Smooth muscle cell (in vitro differentiated cells): Measurements from ENCODE around the gene TUT4. TPM values are rescaled to one million over a fixed set of nuclear protein-coding genes. Genes with fewer than 3 reads are reported as not detected.

Experiments used
- DNase-seq: peaks from one replicate; lab custom pipeline; 2025; ENCODE audit not compliant: unreplicated experiment; lab: John Stamatoyannopoulos, UW
- H2AFZ ChIP-seq: fragments of 200-600 bp; sonication (generic); 2 replicates; pipeline ENCODE4 v1.6.0; 2016; ENCODE audit warnings: antibody characterized with exemption, low read depth, mild to moderate bottlenecking
- H3F3A ChIP-seq: fragments of 200-600 bp; sonication (generic); 2 replicates; pipeline ENCODE4 v1.6.0; 2017; ENCODE audit warnings: antibody characterized with exemption, low read depth
- H3K27ac ChIP-seq: fragments of 200-600 bp; sonication (generic); 2 replicates; pipeline ENCODE4 v1.5.1; 2016; ENCODE audit warnings: low read depth, mild to moderate bottlenecking
- H3K27me3 ChIP-seq: fragments of 200-600 bp; sonication (generic); 2 replicates; pipeline ENCODE4 v1.6.1; 2016; ENCODE audit warnings: low read depth, mild to moderate bottlenecking
- H3K36me3 ChIP-seq: fragments of 200-600 bp; sonication (generic); 2 replicates; pipeline ENCODE4 v1.5.1; 2016; ENCODE audit warnings: low read depth
- H3K4me1 ChIP-seq: fragments of 200-600 bp; sonication (generic); 2 replicates; pipeline ENCODE4 v1.5.1; 2016; ENCODE audit warnings: low read depth
- H3K4me2 ChIP-seq: fragments of 200-600 bp; sonication (generic); 2 replicates; pipeline ENCODE4 v1.6.0; 2016; ENCODE audit warnings: mild to moderate bottlenecking
- H3K4me3 ChIP-seq: fragments of 200-600 bp; sonication (generic); 2 replicates; pipeline ENCODE4 v1.5.1; 2016; ENCODE audit warnings: mild to moderate bottlenecking
- H3K79me2 ChIP-seq: fragments of 200-600 bp; sonication (generic); 2 replicates; pipeline ENCODE4 v1.6.0; 2016; ENCODE audit warnings: low read depth, mild to moderate bottlenecking
- H3K9ac ChIP-seq: fragments of 200-600 bp; sonication (generic); 2 replicates; pipeline ENCODE4 v1.6.0; 2016; ENCODE audit warnings: low read depth
- H3K9me3 ChIP-seq: fragments of 200-600 bp; sonication (generic); replicated peaks from 2 replicates; pipeline ENCODE4 v1.5.1; 2016; ENCODE audit warnings: low read depth
- H4K20me1 ChIP-seq: fragments of 200-600 bp; sonication (generic); 2 replicates; pipeline ENCODE4 v1.6.0; 2016; ENCODE audit warnings: low read depth
- WGBS: methylation state at CpG from one replicate; pipeline ENCODE4 v1.1.7; 2016; ENCODE audit warnings: low lambda C conversion rate; 5-methylcytosine and 5-hydroxymethylcytosine counted together
- polyA plus RNA-seq: library from polyadenylated mRNA; unstranded; fragments of >200 nt; fragmentation: Nextera tagmentation; extraction: Ambion mirVana; gene quantifications from 2 replicates; pipeline ENCODE4 v1.2.1, GENCODE V29; 2016
- total RNA-seq: library from RNA; depleted of rRNA; stranded (reverse); fragments of >200 nt; gene quantifications from 2 replicates; pipeline ENCODE4 v1.2.3, GENCODE V29; 2014
- TF ChIP-seq, protein P1 (sequence below): fragments of 200-600 bp; sonication (generic); IDR thresholded peaks from 2 replicates; pipeline ENCODE4 v1.5.1; 2017; ENCODE audit warnings: borderline replicate concordance, mild to moderate bottlenecking, antibody characterized with exemption; ENCODE audit not compliant: insufficient read depth, poor library complexity, severe bottlenecking

Gene TUT4
- total and polyA plus RNA-seq, 2 experiments from 2014 or later, result 13.9 to 58.3 TPM

DNA sequence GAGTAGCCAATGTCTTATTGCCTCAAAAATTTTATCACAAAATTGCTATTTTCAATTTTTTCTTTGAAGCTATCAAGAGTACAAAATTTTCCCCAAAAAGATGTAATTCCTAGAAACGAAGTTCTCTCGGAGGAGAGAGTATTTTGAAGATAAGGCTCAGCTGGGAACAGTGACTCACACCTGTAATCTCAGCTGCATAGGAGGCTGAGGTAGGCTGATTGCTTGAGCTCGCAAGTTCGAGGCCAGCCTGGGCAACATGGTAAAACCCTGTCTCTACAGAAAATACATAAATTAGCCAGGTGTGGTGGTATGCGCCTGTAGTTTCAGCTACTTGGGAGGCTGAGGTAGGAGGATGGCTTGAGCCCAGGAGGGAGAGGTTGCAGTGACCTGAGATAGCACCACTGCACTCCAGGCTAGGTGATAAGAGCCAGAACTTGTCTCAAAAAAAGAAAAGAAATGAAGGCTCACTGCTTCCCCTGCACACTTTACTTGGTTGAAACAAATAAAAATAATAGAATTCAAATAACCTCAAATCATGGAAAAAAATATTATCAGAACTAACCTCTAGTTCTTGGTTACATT, 22.2 kb downstream of the TUT4 start:
- no peak for DNase-seq
- Histone ChIP-seq H3K4me1 (no peaks in the 10 kb centered on the region), H3K9ac (no peak overlapping the region), H3K4me2 (no peak overlapping the region), H3K4me3 (no peak overlapping the region), H3F3A (no peaks in the 10 kb centered on the region), H3K79me2 (peaks cover 74% of the 10 kb centered on the region), H3K36me3 (peaks cover 3% of the 10 kb centered on the region), H3K27me3 (no peaks in the 10 kb centered on the region), H3K9me3 (no peaks in the 10 kb centered on the region), H4K20me1 (peaks cover 57% of the 10 kb centered on the region), H2AFZ (no peak overlapping the region), H3K27ac (no peak overlapping the region)
- TF ChIP-seq, protein P1, sequence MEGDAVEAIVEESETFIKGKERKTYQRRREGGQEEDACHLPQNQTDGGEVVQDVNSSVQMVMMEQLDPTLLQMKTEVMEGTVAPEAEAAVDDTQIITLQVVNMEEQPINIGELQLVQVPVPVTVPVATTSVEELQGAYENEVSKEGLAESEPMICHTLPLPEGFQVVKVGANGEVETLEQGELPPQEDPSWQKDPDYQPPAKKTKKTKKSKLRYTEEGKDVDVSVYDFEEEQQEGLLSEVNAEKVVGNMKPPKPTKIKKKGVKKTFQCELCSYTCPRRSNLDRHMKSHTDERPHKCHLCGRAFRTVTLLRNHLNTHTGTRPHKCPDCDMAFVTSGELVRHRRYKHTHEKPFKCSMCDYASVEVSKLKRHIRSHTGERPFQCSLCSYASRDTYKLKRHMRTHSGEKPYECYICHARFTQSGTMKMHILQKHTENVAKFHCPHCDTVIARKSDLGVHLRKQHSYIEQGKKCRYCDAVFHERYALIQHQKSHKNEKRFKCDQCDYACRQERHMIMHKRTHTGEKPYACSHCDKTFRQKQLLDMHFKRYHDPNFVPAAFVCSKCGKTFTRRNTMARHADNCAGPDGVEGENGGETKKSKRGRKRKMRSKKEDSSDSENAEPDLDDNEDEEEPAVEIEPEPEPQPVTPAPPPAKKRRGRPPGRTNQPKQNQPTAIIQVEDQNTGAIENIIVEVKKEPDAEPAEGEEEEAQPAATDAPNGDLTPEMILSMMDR, result no peak
- 83% methylated on average over 5 of the region's 5 CpGs for WGBS

DNA sequence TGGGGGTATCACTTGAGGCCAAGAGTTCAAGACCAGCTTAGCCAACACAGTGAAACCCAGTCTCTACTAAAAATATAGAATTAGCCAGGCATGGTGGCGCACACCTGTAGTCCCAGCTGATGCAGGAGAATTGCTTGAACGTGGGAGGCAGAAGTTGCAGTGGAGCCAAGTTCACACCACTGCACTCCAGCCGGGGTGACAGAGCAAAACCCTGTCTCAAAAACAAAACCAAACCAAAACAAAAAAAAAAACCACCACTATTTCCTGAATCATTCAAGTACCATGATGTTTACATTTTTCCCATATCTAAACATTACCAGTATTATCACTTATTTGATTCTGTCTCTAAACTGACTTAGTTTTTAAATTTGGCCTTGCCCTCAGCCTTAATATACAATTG, 29.5 kb downstream of the TUT4 start:
- no peaks in the 10 kb centered on the region for H3K4me1 ChIP-seq
- DNase-seq, result no peak
- H3K27ac ChIP-seq, result no peak overlapping the region
- no peak overlapping the region for H3K9ac ChIP-seq
- peaks cover 37% of the 10 kb centered on the region for H4K20me1 ChIP-seq
- peaks cover 4% of the 10 kb centered on the region for H3K79me2 ChIP-seq
- H3K4me2 ChIP-seq, result no peak overlapping the region
- no peaks in the 10 kb centered on the region for H3K36me3 ChIP-seq
- no peak overlapping the region for H2AFZ ChIP-seq
- no peaks in the 10 kb centered on the region for H3K9me3 ChIP-seq
- TF ChIP-seq, protein P1, result no peak
- H3F3A ChIP-seq, result no peaks in the 10 kb centered on the region
- no peak overlapping the region for H3K4me3 ChIP-seq
- H3K27me3 ChIP-seq, result no peaks in the 10 kb centered on the region
- WGBS, result 67% methylated on average over 3 of the region's 3 CpGs

GRCh38 chr1:52520148-52520547, 32.7 kb downstream of the TUT4 start:
- Histone ChIP-seq H3K9me3 (no peaks in the 10 kb centered on the region), H3K79me2 (peaks cover 6% of the 10 kb centered on the region), H2AFZ (no peak overlapping the region), H3K27me3 (no peaks in the 10 kb centered on the region), H4K20me1 (peaks cover 46% of the 10 kb centered on the region), H3K36me3 (peaks cover 8% of the 10 kb centered on the region), H3K27ac (no peak overlapping the region), H3K9ac (no peak overlapping the region), H3K4me1 (no peaks in the 10 kb centered on the region), H3K4me3 (no peak overlapping the region), H3F3A (no peaks in the 10 kb centered on the region), H3K4me2 (no peak overlapping the region)
- 63% methylated on average over 2 of the region's 2 CpGs for WGBS
- TF ChIP-seq, protein P1, result no peak
- DNase-seq, result no peak

- DNase-seq, result no peak
- H3K4me3 ChIP-seq, result no peak overlapping the region
- no peak overlapping the region for H3K4me2 ChIP-seq
- H4K20me1 ChIP-seq, result peaks cover 44% of the 10 kb centered on the region
- H3K79me2 ChIP-seq, result peaks cover 6% of the 10 kb centered on the region
- no peaks in the 10 kb centered on the region for H3K27me3 ChIP-seq
- peaks cover 9% of the 10 kb centered on the region for H3K36me3 ChIP-seq
- no peaks in the 10 kb centered on the region for H3K9me3 ChIP-seq
- WGBS, result 99% methylated on average over 2 of the region's 2 CpGs
- H2AFZ ChIP-seq, result no peak overlapping the region
- no peaks in the 10 kb centered on the region for H3K4me1 ChIP-seq
- no peak overlapping the region for H3K27ac ChIP-seq
- H3K9ac ChIP-seq, result no peak overlapping the region
- TF ChIP-seq, protein P1, result no peak
- no peaks in the 10 kb centered on the region for H3F3A ChIP-seq
Measured at GRCh38 chr1:52518962-52519361, 33.9 kb downstream of the TUT4 start.
